Astrocyte (in vitro differentiated cells and primary cell): ENCODE data around the gene PRRC2B. TPM values are rescaled to one million over a fixed set of nuclear protein-coding genes. Genes with fewer than 3 reads are reported as not detected.

Experiments used
- DNase-seq: peaks from one replicate; pipeline ENCODE4 v3.0.0-alpha.2; 2010; ENCODE audit warnings: low read depth
- FAIRE-seq: peaks from 2 replicates; lab custom pipeline; 2011; peaks lifted over from hg19 to GRCh38; lab: Jason Lieb, UNC
- H2AFZ ChIP-seq: 2 replicates; pipeline ENCODE4 v1.6.0; 2012; ENCODE audit warnings: low read depth, low read length, inconsistent platforms
- H3K27ac ChIP-seq: 2 replicates; pipeline ENCODE4 v1.5.1; 2011; ENCODE audit warnings: low read depth, low read length, inconsistent platforms
- H3K27me3 ChIP-seq: 2 replicates; pipeline ENCODE4 v1.6.0; 2011; ENCODE audit warnings: low read length, inconsistent platforms; ENCODE audit not compliant: insufficient read depth
- H3K36me3 ChIP-seq: 2 replicates; pipeline ENCODE4 v1.5.1; 2011; ENCODE audit warnings: low read length, inconsistent platforms; ENCODE audit not compliant: insufficient read depth
- H3K4me1 ChIP-seq: 2 replicates; pipeline ENCODE4 v1.5.1; 2011; ENCODE audit warnings: low read length, inconsistent platforms; ENCODE audit not compliant: insufficient read depth
- H3K4me2 ChIP-seq: 2 replicates; pipeline ENCODE4 v1.6.0; 2012; ENCODE audit warnings: low read length, inconsistent platforms
- H3K4me3 ChIP-seq: 2 replicates; pipeline ENCODE4 v1.5.1; 2011; ENCODE audit warnings: low read depth, mild to moderate bottlenecking, low read length, inconsistent platforms; ENCODE audit not compliant: insufficient read depth
- H3K79me2 ChIP-seq: 2 replicates; pipeline ENCODE4 v1.6.0; 2012; ENCODE audit warnings: mild to moderate bottlenecking, low read length, inconsistent platforms; ENCODE audit not compliant: insufficient read depth
- H3K9ac ChIP-seq: 2 replicates; pipeline ENCODE4 v1.6.0; 2012; ENCODE audit warnings: mild to moderate bottlenecking, low read length, inconsistent platforms
- H3K9me3 ChIP-seq: 2 replicates; pipeline ENCODE4 v1.5.1; 2012; ENCODE audit warnings: low read depth, mild to moderate bottlenecking, low read length, inconsistent platforms; ENCODE audit not compliant: insufficient read depth
- H4K20me1 ChIP-seq: 2 replicates; pipeline ENCODE4 v1.6.0; 2012; ENCODE audit warnings: low read length, inconsistent platforms; ENCODE audit not compliant: insufficient read depth
- H3K27ac Mint-ChIP-seq: one replicate; pipeline ENCODE4 v1.8.0; 2021; ENCODE audit warnings: mild to moderate bottlenecking, mixed read lengths; ENCODE audit not compliant: unreplicated experiment
- H3K27me3 Mint-ChIP-seq: one replicate; pipeline ENCODE4 v1.8.0; 2021; ENCODE audit warnings: low read depth, mixed read lengths; ENCODE audit not compliant: unreplicated experiment
- H3K36me3 Mint-ChIP-seq: one replicate; pipeline ENCODE4 v1.8.0; 2021; ENCODE audit warnings: low read depth, mixed read lengths; ENCODE audit not compliant: unreplicated experiment
- H3K4me1 Mint-ChIP-seq: one replicate; pipeline ENCODE4 v1.8.0; 2021; ENCODE audit warnings: low read depth, mixed read lengths; ENCODE audit not compliant: unreplicated experiment
- H3K4me3 Mint-ChIP-seq: one replicate; pipeline ENCODE4 v1.8.0; 2021; ENCODE audit warnings: mild to moderate bottlenecking, moderate library complexity, mixed read lengths; ENCODE audit not compliant: unreplicated experiment
- H3K9me3 Mint-ChIP-seq: one replicate; pipeline ENCODE4 v1.8.0; 2021; ENCODE audit warnings: mild to moderate bottlenecking, mixed read lengths; ENCODE audit not compliant: unreplicated experiment
- EZH2 ChIP-seq: IDR thresholded peaks from 2 replicates; pipeline ENCODE4 v1.6.1; 2012; ENCODE audit warnings: mild to moderate bottlenecking, low read length, inconsistent platforms; ENCODE audit not compliant: insufficient read depth
- total RNA-seq: library from RNA; stranded (reverse); gene quantifications from 2 replicates; pipeline ENCODE4 v1.2.1, GENCODE V29; 2021
- TF ChIP-seq, protein P1 (sequence below): IDR thresholded peaks from 2 replicates; pipeline ENCODE4 v1.5.1; 2011; ENCODE audit warnings: low read depth, mild to moderate bottlenecking, inconsistent platforms, low read length, moderate library complexity; ENCODE audit not compliant: insufficient read depth

The PRRC2B gene
- total RNA-seq, 1 donor from 2014 or later: 292 TPM

DNA sequence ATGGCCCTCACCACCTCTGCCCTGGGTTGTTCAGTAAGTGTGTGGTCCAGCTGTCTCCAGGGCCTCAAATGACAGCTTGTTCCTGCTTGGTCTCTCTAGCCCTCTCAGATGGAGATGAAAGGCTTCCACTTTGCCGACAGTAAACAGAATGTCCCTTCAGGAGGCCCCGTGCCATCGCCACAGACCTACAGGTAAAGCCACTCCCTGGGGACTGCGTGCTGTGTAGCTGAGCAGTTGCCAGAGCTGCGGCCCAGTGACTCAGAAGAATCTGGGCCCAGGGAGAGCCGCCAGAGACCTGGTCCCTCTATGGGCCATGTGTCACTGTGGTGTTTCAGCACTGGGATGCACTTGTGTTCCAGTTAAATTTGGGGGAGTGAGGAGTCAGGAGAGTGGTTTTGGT is 98.2 kb downstream of the PRRC2B start:
- Histone ChIP-seq H3K27me3 (no peaks in the 10 kb centered on the region), H3K27ac (no peak overlapping the region), H3K9me3 (no peaks in the 10 kb centered on the region), H3K4me3 (no peak overlapping the region), H3K9ac (no peak overlapping the region), H3K36me3 (peaks cover 56% of the 10 kb centered on the region), H3K4me2 (no peak overlapping the region), H2AFZ (no peak overlapping the region), H3K4me1 (no peaks in the 10 kb centered on the region), H4K20me1 (peaks cover 98% of the 10 kb centered on the region), H3K79me2 (peaks cover 17% of the 10 kb centered on the region)
- no peaks in the 10 kb centered on the region for H3K4me1 Mint-ChIP-seq
- no peak overlapping the region for H3K4me3 Mint-ChIP-seq
- peak overlapping the region; percentile 81 for H3K27ac Mint-ChIP-seq
- TF ChIP-seq EZH2: no peak
- TF ChIP-seq, protein P1, sequence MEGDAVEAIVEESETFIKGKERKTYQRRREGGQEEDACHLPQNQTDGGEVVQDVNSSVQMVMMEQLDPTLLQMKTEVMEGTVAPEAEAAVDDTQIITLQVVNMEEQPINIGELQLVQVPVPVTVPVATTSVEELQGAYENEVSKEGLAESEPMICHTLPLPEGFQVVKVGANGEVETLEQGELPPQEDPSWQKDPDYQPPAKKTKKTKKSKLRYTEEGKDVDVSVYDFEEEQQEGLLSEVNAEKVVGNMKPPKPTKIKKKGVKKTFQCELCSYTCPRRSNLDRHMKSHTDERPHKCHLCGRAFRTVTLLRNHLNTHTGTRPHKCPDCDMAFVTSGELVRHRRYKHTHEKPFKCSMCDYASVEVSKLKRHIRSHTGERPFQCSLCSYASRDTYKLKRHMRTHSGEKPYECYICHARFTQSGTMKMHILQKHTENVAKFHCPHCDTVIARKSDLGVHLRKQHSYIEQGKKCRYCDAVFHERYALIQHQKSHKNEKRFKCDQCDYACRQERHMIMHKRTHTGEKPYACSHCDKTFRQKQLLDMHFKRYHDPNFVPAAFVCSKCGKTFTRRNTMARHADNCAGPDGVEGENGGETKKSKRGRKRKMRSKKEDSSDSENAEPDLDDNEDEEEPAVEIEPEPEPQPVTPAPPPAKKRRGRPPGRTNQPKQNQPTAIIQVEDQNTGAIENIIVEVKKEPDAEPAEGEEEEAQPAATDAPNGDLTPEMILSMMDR: no peak
- H3K27me3 Mint-ChIP-seq: no peaks in the 10 kb centered on the region
- no peak for DNase-seq
- no peaks in the 10 kb centered on the region for H3K9me3 Mint-ChIP-seq
- H3K36me3 Mint-ChIP-seq: peaks cover 45% of the 10 kb centered on the region
- FAIRE-seq: no peak

DNA sequence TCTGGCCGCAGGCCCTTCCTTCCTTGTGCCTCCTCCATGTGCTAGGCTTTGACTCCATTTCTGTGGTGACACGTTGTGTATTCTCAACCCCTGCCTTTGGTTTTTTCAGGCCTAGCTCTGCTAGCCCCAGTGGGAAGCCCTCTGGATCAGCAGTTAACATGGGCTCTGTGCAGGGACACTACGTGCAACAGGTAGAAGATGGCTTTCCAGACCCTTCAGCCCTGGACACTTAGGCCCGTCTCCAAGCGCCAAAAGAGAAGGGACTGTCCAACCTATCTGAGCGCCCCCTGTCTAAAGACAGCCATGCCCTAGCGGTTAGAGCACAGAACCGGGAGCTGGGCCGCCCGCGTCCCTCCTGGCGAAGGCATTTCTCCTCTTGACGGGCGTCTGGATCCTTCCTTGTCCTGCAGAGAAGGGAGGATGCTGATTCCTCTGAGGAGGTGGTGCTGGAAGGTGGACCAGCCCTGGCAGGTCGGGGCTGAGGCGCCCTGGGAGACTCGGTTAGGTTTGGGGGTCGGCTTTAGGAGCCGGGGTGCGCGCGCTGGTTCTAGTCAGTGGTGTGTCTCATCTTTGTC is 100.5 kb downstream of the PRRC2B start:
- Mint-ChIP-seq H3K4me1 (no peaks in the 10 kb centered on the region), H3K9me3 (no peaks in the 10 kb centered on the region), H3K36me3 (peaks cover 42% of the 10 kb centered on the region), H3K4me3 (no peak overlapping the region), H3K27ac (peak overlapping the region; percentile 50), H3K27me3 (no peaks in the 10 kb centered on the region)
- TF ChIP-seq, protein P1: no peak
- no peak for TF ChIP-seq EZH2
- Histone ChIP-seq H3K4me3 (no peak overlapping the region), H3K9me3 (no peaks in the 10 kb centered on the region), H3K27ac (no peak overlapping the region), H3K79me2 (peaks cover 14% of the 10 kb centered on the region), H3K36me3 (peaks cover 63% of the 10 kb centered on the region), H3K4me1 (no peaks in the 10 kb centered on the region), H3K9ac (no peak overlapping the region), H2AFZ (no peak overlapping the region), H4K20me1 (peaks cover 98% of the 10 kb centered on the region), H3K27me3 (no peaks in the 10 kb centered on the region), H3K4me2 (no peak overlapping the region)
- FAIRE-seq: no peak
- no peak for DNase-seq

DNA sequence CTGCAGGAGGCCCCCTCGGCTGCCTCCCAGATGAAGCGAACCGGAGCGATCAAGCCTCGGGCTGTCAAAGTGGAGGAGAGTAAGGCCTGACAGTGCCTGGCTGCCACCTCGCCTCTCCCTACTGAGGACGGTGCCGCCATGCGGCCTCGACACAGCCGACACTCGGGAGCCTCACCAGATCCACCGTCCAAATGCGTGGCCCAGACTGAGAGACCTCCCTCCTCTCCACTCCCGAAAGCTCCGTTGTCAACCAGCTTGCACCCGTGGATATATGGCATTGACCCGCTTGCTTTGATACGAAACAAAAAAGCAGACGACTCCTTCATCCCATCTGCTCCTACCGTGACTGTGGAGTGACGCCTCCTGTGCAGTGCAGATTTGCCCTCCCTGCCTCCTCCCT is 101.9 kb downstream of the PRRC2B start:
- H3K36me3 Mint-ChIP-seq: peaks cover 37% of the 10 kb centered on the region
- Histone ChIP-seq H3K27ac (no peak overlapping the region), H3K36me3 (peaks cover 67% of the 10 kb centered on the region), H3K9ac (no peak overlapping the region), H3K4me1 (no peaks in the 10 kb centered on the region), H3K9me3 (no peaks in the 10 kb centered on the region), H3K4me3 (no peak overlapping the region), H3K4me2 (no peak overlapping the region), H2AFZ (no peak overlapping the region), H3K27me3 (no peaks in the 10 kb centered on the region), H4K20me1 (peaks cover 96% of the 10 kb centered on the region), H3K79me2 (peaks cover 14% of the 10 kb centered on the region)
- no peak overlapping the region for H3K27ac Mint-ChIP-seq
- peaks cover under 1% of the 10 kb centered on the region for H3K4me1 Mint-ChIP-seq
- no peaks in the 10 kb centered on the region for H3K9me3 Mint-ChIP-seq
- no peaks in the 10 kb centered on the region for H3K27me3 Mint-ChIP-seq
- FAIRE-seq: no peak
- DNase-seq: no peak
- TF ChIP-seq EZH2: no peak
- TF ChIP-seq, protein P1: no peak
- no peak overlapping the region for H3K4me3 Mint-ChIP-seq
